Adipocyte (in vitro differentiated cells): ENCODE data around the gene EHBP1L1.

Experiments
- DNase-seq: peaks from one replicate; pipeline ENCODE4 v3.0.0-alpha.2; 2015; ENCODE audit warnings: low read depth
- H3K27me3 ChIP-seq: replicated peaks from 2 replicates; pipeline ENCODE4 v1.7.0; 2013; ENCODE audit warnings: mild to moderate bottlenecking, low read length, moderate library complexity; ENCODE audit not compliant: control insufficient read depth, insufficient read depth
- H3K36me3 ChIP-seq: 2 replicates; pipeline ENCODE4 v1.7.0; 2013; ENCODE audit warnings: low read length, mild to moderate bottlenecking, moderate library complexity; ENCODE audit not compliant: control insufficient read depth, insufficient read depth, severe bottlenecking
- H3K4me1 ChIP-seq: 2 replicates; pipeline ENCODE4 v1.7.0; 2013; ENCODE audit warnings: mild to moderate bottlenecking, low read length, moderate library complexity; ENCODE audit not compliant: control insufficient read depth, insufficient read depth
- H3K4me3 ChIP-seq: 2 replicates; pipeline ENCODE4 v1.7.0; 2013; ENCODE audit warnings: mild to moderate bottlenecking, low read length, moderate library complexity
- H3K9ac ChIP-seq: 2 replicates; pipeline ENCODE4 v1.7.0; 2013; ENCODE audit warnings: mild to moderate bottlenecking, low read length, moderate library complexity
- H3K9me3 ChIP-seq: 2 replicates; pipeline ENCODE4 v1.7.0; 2013; ENCODE audit warnings: mild to moderate bottlenecking, low read length, moderate library complexity; ENCODE audit not compliant: control insufficient read depth

EHBP1L1 gene

GRCh38 chr11:65584723-65585171 lies 8.9 kb downstream of the EHBP1L1 start:
- Histone ChIP-seq H3K9ac (no peak overlapping the region), H3K27me3 (no peaks in the 10 kb centered on the region), H3K9me3 (no peaks in the 10 kb centered on the region), H3K36me3 (peaks cover 18% of the 10 kb centered on the region), H3K4me3 (no peak overlapping the region), H3K4me1 (peaks cover 19% of the 10 kb centered on the region)
- no peak for DNase-seq

DNA sequence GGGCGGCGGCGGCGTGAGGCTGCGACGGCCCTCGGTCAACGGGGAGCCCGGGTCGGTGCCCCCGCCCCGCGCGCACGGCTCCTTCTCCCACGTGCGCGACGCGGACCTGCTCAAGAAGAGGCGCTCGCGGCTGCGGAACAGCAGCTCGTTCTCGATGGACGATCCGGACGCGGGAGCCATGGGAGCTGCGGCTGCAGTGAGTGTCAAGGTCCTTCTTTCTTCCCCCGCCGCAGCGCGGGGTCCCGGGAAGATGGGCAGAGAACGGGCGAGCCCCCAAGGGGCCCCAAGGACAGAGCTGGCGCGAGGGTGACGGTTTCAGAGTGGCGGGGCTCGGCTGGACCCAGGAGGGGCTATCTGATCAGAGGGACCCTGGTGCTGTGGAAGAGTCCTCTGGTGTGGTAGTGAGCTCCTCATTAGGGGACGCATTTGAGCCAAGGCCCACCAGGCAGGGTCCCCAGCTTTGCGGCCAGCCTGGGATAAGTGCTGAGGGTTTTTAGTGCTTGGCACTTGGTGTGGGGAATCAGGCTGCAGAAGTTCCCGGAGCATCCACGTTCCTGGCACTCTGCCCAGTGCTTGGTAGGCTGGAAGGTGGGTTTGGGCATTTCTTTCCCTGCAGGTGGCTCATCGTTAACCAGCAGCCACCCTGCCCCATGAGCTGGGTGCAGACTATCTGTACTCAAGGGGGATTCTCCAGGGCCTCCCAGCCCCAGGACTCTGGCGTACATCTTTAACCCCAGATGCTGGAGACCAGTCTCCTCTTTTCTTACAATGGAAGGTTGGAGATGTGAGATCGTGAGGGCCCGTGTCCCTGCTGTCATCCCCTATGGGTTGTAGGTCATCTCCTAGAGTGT lies 9.8 kb downstream of the EHBP1L1 start:
- H3K4me3 ChIP-seq, result no peak overlapping the region
- H3K27me3 ChIP-seq, result no peaks in the 10 kb centered on the region
- DNase-seq, result no peak
- H3K36me3 ChIP-seq, result peaks cover 18% of the 10 kb centered on the region
- no peaks in the 10 kb centered on the region for H3K9me3 ChIP-seq
- H3K4me1 ChIP-seq, result peaks cover 19% of the 10 kb centered on the region
- H3K9ac ChIP-seq, result no peak overlapping the region

GRCh38 chr11:65586247-65586630 lies 10.4 kb downstream of the EHBP1L1 start:
- Histone ChIP-seq H3K9ac (no peak overlapping the region), H3K27me3 (no peaks in the 10 kb centered on the region), H3K36me3 (peaks cover 18% of the 10 kb centered on the region), H3K4me1 (peaks cover 19% of the 10 kb centered on the region), H3K9me3 (no peaks in the 10 kb centered on the region), H3K4me3 (no peak overlapping the region)
- no peak for DNase-seq

- no peak overlapping the region for H3K4me3 ChIP-seq
- peak overlapping the region; percentile 75 for H3K9ac ChIP-seq
- no peaks in the 10 kb centered on the region for H3K27me3 ChIP-seq
- peaks cover 19% of the 10 kb centered on the region for H3K4me1 ChIP-seq
- DNase-seq, result no peak
- H3K36me3 ChIP-seq, result peaks cover 16% of the 10 kb centered on the region
- no peaks in the 10 kb centered on the region for H3K9me3 ChIP-seq
These were observed 10.8 kb downstream of the EHBP1L1 start for GRCh38 chr11:65586676-65587075.

DNA sequence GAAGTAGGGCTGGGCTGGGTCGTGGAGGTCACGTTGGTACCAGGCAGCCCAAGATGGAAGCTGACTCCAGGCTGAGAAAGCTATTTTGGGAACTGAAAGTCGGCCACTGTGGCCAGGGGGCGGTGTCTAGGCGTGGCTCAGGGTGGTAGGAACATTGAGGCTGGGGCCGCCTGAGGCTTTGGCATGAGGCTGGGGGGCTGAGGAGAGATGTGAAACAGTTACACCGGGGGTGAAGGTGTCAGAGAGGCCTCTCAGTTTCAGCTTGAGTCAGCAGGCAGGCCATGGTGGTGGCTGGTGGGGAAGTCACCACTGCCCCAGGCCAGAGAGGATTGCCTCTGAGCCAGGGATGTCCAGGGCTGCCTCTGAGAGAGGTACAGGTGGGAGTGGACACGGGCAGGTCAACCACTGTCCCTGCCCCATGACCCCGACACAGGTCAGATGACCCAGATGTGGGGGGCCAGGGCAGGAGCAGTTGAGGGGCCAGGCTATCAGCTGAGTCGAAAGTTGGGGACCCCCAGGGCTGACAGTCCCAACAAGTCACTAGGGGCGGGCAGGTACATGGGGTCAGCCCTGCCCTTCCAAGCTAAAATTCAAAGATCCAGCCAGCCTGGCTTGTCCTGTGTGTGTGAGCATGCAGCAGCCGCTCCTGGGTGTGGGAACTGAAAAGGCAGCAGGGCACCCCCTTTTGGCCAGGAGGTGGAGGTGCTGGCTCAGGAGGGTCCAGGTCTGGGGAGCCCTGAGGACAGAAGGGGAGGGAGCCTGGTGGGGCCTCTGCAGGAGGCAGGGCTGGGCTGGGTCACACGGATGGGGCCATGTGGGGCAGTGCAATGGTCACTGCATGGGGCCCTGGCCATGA lies 12.6 kb downstream of the EHBP1L1 start:
- H3K36me3 ChIP-seq, result peaks cover 13% of the 10 kb centered on the region
- peaks cover 19% of the 10 kb centered on the region for H3K4me1 ChIP-seq
- no peaks in the 10 kb centered on the region for H3K9me3 ChIP-seq
- peak; percentile 46 for DNase-seq
- H3K27me3 ChIP-seq, result no peaks in the 10 kb centered on the region
- peak overlapping the region; percentile 75 for H3K9ac ChIP-seq
- H3K4me3 ChIP-seq, result no peak overlapping the region

GRCh38 chr11:65589444-65590239 lies 13.8 kb downstream of the EHBP1L1 start:
- H3K9ac ChIP-seq, result no peak overlapping the region
- DNase-seq, result no peak
- peaks cover 7% of the 10 kb centered on the region for H3K36me3 ChIP-seq
- no peaks in the 10 kb centered on the region for H3K27me3 ChIP-seq
- no peak overlapping the region for H3K4me3 ChIP-seq
- no peaks in the 10 kb centered on the region for H3K9me3 ChIP-seq
- peaks cover 19% of the 10 kb centered on the region for H3K4me1 ChIP-seq

- Histone ChIP-seq H3K27me3 (no peaks in the 10 kb centered on the region), H3K36me3 (peaks cover 7% of the 10 kb centered on the region), H3K9ac (no peak overlapping the region), H3K9me3 (no peaks in the 10 kb centered on the region), H3K4me1 (peaks cover 24% of the 10 kb centered on the region), H3K4me3 (no peak overlapping the region)
- DNase-seq, result no peak
These were observed 14.4 kb downstream of the EHBP1L1 start for GRCh38 chr11:65590240-65590738.

DNA sequence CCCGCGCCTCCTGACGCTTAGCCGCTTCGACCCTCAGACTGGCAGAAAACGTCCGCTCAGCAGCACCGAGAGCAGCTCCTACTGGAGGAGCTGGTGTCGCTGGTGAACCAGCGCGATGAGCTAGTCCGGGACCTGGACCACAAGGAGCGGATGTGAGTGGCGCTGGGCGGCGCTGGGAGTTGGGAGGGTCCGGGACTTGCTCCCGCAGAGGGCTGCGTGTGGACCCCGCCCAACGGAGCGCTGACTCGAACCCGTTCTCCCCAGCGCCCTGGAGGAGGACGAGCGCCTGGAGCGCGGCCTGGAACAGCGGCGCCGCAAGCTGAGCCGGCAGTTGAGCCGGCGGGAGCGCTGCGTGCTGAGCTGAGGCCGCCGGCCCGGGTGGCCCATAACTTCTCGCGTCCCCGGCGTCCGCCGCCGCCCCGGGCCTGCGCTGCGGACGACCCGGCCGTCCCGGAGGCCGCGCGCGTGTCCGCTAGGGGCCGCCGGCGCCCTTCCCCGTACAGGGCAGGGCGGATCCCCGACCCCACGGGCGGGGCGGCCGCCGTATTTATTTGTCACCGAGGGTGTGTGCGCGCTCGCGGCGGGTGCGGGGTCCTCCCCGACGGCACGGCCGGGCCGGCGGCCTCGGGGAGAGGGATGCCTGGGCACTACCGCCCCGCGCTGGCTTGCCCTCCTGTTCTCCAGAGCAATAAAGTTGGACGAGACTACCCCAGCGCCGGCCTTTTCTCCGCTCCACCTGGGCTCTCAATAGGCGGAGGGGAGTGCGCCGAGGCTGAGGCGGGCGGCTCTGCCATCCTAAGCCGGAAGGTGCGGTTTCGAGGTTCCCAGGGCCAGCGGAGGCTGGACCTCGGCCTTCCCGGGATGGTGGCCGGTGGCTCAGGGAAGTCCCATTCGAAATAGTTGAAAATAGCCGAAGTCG lies 16.3 kb downstream of the EHBP1L1 start:
- H3K9ac ChIP-seq, result no peak overlapping the region
- no peaks in the 10 kb centered on the region for H3K27me3 ChIP-seq
- peaks cover 7% of the 10 kb centered on the region for H3K36me3 ChIP-seq
- no peak overlapping the region for H3K4me3 ChIP-seq
- H3K4me1 ChIP-seq, result peaks cover 28% of the 10 kb centered on the region
- peak; percentile 59 for DNase-seq
- H3K9me3 ChIP-seq, result no peaks in the 10 kb centered on the region

DNA sequence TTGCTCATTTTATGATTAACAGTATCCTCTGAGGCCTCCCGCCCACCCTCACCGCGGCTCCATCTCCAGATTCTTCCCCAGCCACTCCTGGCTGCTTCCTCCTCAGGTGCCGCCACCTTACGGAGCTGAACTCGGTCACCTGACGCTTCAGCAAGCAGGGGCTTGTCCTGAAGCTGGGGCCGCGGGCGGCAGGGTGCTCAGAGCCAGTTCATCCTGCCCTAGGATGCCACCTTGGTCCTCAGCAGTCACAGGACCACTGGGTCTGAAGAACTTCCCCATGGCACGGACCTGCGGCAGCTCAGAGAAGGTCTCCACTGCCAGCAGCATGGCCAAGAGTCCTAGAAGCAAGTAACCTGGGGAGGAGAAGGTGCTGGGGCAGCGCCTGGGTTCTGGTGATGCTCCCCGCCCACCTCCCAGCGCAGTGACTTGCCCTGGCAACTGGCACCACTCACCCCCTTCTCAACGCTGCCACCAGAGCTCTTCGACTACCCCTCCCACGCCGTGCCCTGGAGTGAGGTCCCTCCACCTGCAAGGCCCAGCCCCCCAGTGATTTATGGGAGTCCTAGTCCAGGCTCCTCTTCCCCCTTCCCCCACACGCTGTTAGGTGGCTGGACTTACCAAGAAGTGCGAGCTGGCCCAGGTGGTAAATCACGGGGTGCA lies 17.1 kb downstream of the EHBP1L1 start:
- H3K9ac ChIP-seq, result no peak overlapping the region
- peaks cover 20% of the 10 kb centered on the region for H3K4me1 ChIP-seq
- H3K27me3 ChIP-seq, result no peaks in the 10 kb centered on the region
- no peak overlapping the region for H3K4me3 ChIP-seq
- H3K9me3 ChIP-seq, result no peaks in the 10 kb centered on the region
- no peak for DNase-seq
- H3K36me3 ChIP-seq, result peaks cover 12% of the 10 kb centered on the region
